ENCODE measurements around the gene PPP1R13B.

DNA sequence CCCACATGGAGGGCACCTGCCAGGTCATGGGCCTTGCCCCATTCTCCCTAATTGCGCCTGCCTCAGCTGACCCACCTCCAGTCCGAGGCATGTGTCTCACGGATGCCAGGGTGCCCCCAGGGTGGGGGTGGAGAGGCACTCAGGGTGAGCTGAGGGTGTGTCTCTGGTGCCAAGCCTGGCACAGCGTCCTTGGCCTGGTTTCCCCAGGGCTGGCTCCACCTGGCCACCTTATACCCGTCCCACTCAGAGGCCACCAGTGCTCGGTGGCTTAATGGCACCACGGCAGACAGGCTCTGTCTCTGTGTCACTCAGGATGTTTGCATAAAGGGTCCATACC, 47.3 kb upstream of the PPP1R13B start:
- TF ChIP-seq, protein P1, sequence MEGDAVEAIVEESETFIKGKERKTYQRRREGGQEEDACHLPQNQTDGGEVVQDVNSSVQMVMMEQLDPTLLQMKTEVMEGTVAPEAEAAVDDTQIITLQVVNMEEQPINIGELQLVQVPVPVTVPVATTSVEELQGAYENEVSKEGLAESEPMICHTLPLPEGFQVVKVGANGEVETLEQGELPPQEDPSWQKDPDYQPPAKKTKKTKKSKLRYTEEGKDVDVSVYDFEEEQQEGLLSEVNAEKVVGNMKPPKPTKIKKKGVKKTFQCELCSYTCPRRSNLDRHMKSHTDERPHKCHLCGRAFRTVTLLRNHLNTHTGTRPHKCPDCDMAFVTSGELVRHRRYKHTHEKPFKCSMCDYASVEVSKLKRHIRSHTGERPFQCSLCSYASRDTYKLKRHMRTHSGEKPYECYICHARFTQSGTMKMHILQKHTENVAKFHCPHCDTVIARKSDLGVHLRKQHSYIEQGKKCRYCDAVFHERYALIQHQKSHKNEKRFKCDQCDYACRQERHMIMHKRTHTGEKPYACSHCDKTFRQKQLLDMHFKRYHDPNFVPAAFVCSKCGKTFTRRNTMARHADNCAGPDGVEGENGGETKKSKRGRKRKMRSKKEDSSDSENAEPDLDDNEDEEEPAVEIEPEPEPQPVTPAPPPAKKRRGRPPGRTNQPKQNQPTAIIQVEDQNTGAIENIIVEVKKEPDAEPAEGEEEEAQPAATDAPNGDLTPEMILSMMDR (IDR thresholded peaks at IDR 0.05) = no peak
- TF ChIP-seq POLR2A (IDR thresholded peaks at IDR 0.05) = no peak

Data from esophagus squamous epithelium (tissue), 4 donors.